IPS-18c (cell line): Measurements from ENCODE around the gene HOTAIR.

Source experiments
- H3K4me3 ChIP-seq: 2 replicates; pipeline ENCODE4 v1.7.0; 2013; ENCODE audit warnings: low read depth, mild to moderate bottlenecking, low read length, moderate library complexity; ENCODE audit not compliant: insufficient read depth
- H3K9me3 ChIP-seq: one replicate; pipeline ENCODE4 v1.6.1; 2013; ENCODE audit warnings: mild to moderate bottlenecking, low read length, moderate library complexity; ENCODE audit not compliant: control insufficient read depth, insufficient read depth

The HOTAIR gene

DNA sequence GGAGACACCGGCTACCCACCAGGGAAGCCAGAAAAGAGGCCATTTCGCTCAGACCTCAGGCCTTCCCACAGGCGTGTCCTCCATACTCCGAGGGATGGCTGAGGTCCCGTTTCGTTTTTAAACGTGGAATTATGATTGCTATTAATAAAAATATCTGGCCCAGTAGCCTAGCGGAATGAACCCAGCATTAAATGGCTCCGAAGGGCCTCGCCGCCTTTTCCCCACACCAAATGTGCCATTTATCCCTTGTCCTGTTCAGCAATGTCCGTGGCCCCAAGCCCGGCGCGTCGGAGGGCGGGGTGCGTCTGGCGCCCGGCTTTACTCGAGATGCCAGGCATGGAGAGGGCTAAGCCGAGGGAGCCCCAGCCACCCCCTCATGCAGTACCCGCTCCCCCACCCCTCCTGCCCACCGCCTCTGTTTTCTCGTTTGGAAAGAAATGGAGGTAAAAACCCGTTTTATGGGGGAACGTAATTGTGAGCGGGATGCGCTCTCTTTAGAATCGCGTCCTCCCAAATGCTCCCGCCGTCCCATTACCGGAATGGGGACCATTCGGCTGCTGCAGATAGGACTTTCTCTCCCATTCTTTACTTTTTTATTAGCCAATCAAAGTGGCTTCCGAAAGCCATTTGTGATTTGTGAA is 39.7 kb upstream of the HOTAIR start:
- H3K4me3 ChIP-seq, result no peak overlapping the region
- peaks cover 2% of the 10 kb centered on the region for H3K9me3 ChIP-seq

DNA sequence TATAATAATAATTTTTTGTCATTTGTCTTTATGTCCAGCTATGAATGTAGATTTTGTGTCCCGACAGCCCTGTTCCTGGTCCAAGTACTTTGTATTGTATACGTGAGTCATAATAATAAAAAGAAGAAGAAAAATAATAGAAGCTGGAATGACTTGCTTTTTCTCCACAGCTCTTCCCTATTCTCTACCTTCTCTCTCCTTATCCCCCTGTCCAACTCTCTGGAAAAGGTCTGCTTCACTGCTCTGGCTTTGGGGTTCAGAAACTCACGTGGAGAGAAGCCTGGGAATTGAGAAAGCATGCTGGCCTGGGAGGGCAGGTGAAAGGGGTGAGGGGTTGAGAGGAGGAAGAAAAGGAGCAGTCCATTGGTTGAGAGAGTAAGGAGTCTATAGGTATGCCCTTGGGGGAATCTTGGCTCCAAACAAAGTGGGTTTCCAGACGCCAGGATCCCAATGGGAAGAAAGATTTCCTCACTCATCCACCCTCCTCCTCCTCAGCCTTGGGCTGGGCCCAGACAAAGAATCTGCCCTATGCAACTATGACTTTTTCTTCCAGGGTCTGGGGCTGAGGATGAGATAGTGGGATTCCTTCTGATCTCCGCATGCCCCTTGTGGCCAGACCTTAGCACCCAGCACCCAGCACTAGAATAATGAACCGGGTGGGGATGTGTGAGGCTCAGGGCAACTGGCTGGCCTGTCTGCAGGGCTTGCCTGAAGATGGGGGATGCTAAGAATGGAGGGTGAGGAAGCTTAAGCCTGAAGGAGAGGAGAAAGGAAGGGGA is 38.1 kb upstream of the HOTAIR start:
- no peak overlapping the region for H3K4me3 ChIP-seq
- H3K9me3 ChIP-seq, result peaks cover 2% of the 10 kb centered on the region

DNA sequence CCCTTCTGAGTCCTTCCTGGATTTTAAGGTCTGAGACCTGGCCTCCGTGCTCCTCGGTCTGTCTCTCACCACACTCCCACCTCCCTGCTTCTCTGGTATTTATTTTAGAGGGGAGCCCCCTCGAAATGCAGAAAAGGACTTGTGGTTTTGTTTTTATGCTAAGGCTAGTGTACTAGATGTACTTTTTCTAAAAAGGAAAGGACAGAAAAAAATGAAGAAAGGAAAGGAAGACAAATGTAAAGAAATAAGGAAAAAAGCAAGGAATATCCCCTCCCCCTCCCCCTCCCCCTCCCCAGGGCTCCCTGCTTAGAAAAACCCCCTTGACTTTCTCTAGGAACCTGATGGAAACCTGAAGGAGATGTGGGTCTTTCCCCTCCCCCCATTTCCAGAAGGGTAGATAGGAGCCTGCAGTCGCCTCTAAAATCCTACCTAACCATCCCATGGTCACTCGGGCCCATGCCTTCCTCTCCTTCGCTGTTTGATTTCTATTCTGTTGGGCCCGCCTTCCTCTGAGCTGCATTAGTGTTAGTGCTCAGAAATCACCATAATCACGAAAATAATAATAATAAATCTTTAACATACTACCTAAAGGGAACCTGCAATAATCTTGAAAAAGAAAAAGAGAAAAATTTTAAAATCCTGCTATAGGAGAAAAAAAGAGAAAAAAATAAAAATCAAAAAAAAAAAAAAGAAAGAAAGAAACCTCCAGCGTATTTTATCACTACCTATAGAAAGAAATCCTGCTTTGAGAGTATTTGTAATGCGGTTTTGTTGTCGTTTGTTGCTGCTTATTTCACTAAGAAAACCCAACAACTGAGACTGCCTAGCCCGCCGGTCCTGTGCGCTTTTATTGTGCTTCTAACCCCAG is 37.1 kb upstream of the HOTAIR start:
- H3K9me3 ChIP-seq, result peaks cover 2% of the 10 kb centered on the region
- H3K4me3 ChIP-seq, result no peak overlapping the region

DNA sequence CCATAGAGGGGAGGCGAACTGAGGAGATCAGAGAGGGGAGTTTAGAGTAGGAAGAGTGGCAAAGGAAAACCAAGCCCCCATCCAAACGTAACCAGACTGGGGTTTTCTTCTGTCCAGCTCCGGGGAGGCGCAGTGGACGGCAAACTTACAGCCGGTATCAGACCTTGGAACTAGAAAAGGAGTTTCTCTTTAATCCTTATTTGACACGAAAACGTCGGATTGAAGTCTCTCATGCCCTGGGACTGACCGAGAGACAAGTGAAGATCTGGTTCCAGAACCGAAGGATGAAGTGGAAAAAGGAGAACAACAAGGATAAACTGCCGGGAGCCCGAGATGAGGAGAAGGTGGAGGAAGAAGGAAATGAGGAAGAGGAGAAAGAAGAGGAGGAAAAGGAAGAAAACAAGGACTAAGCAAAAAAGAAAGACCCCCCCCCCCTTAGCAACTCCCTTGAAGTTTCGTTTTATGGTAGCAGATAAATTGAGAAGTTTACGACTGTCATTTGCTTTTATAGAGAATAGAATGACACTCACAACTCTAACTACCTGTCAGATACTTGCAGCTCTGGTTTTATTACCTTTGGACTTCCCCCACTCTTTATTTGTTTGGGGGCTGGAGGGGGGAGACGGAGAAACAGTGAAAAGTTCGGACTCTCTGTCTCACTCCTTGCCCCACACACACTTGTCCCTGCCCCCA is 36.4 kb upstream of the HOTAIR start:
- Histone ChIP-seq H3K4me3 (no peak overlapping the region), H3K9me3 (peaks cover 2% of the 10 kb centered on the region)

DNA sequence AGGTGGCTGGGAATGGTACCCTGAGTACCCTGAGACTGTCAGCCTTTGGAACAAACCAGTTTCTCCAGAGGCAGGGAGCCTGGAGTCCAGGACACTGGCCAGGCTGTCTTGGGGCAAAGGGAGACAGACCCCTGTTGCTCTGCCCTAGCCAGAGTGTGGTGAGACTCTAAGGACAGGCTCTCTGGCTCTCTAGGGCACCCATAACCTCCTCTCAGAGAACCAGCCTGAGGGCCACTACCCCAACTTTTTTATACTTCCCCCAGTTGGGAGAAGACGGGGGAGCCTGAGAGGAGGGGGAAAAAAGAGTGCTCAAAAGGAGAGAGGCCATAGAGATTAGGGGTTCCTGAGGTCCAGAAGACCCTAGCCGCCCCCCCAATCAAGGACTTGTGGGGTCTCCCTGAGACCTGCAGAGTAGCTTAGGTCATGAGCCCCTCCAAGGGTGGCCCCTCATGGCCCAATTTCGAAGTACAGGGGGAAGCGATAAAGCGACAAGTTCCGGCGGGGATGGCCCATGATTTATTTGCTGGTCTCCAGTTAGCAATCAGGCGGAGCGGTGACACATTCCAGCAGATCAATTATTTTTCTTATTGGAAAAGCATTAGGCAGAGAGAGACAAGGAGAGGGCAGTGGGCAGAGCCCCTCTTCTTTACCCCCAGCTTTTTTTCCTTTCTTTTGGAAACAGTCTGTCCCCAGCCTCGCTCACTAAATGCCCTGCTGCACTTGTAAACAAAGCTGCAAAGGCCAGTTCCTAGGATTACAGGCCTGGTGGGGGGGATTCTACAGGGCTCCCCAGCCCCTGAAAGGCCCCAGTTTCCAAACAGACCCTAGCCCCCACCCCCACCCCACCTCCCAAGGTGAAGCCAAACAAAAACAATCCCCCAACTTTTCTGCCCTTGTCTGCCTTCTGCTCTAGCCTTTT is 35.6 kb upstream of the HOTAIR start:
- Histone ChIP-seq H3K4me3 (no peak overlapping the region), H3K9me3 (peaks cover 2% of the 10 kb centered on the region)

DNA sequence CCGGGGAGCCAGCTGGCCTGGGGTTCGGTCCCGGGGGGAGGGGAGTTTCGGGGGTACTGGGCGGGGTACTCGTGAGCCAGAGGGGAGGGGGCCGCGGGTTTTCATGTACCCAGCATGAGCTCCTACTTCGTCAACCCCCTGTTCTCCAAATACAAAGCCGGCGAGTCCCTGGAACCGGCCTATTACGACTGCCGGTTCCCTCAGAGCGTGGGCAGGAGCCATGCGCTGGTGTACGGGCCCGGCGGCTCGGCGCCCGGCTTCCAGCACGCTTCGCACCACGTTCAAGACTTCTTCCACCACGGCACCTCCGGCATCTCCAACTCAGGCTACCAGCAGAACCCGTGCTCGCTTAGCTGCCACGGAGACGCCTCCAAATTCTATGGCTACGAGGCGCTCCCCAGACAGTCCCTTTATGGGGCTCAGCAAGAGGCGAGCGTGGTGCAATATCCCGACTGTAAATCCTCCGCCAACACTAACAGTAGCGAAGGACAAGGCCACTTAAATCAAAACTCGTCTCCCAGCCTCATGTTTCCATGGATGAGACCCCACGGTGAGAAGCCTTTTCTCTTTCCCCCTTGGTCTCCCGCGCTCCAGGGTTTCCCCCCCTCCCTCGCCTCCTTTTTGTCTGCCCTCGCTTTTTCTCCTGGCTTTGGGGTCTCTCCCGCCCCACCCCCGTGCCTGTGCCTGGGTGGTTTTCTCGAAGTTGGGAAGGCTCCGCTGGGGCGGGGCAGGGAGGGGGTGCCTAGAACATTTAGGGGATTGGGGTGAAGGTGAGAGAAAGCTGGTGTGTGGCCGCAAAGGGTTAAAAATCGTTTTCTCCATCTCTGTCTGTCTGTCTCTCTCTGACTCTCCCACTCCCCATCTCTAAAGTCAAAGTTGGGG is 34.7 kb upstream of the HOTAIR start:
- H3K4me3 ChIP-seq, result no peak overlapping the region

DNA sequence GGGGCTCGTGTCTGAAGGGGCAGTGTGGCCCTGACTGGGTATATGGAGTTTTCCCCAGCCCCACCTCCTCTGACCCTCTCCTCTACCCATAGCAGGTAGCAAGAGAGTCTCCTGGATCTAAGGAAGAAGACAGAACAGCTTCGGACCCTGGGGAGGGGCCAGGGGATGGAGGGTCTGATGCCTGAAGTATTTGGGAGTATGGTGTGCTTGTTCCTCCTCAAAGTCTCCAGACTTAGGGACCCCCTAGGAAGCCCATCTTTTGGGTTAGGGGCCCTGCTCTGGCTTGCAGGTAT is 33.5 kb upstream of the HOTAIR start:
- no peak overlapping the region for H3K4me3 ChIP-seq

More for the DNA sequence above, 34.7 kb upstream of the HOTAIR start:
- H3K9me3 ChIP-seq, result peaks cover 2% of the 10 kb centered on the region

DNA sequence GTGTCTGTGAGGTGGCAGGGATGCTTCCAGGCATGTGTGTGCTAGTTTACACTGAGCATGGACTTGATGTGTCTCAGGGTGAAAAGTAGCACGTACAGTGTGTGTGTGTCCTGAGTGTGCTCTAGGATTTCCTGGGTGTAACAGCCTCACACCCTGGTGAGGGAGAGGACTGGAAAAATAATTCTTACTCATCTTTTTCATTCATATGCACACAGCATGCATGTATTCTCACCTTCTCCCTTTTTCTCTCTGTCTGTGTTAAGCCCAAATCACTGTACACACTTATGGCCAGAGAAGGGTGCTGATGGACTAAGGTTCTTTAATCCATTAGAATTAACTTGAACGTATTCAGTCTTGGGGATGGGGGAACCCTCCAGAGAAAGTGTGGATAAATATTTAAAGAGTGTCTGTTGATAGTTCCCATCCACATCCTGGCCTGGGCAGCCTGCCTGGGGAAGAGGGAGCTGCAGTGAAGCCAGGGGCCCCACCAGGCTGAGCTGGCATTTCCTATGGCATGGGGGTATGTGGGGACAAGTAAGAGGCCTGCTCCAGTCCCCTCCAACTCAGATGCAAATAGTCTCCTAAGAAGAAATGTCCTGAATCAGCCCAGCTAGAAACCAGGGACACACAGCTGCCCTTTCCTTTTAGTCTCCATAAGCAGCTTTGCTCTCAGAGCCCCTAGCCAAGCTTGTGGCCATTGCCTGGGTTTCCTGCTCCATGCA is 32.9 kb upstream of the HOTAIR start:
- peaks cover 4% of the 10 kb centered on the region for H3K9me3 ChIP-seq
- H3K4me3 ChIP-seq, result no peak overlapping the region

More for the DNA sequence above, 33.5 kb upstream of the HOTAIR start:
- peaks cover 4% of the 10 kb centered on the region for H3K9me3 ChIP-seq

DNA sequence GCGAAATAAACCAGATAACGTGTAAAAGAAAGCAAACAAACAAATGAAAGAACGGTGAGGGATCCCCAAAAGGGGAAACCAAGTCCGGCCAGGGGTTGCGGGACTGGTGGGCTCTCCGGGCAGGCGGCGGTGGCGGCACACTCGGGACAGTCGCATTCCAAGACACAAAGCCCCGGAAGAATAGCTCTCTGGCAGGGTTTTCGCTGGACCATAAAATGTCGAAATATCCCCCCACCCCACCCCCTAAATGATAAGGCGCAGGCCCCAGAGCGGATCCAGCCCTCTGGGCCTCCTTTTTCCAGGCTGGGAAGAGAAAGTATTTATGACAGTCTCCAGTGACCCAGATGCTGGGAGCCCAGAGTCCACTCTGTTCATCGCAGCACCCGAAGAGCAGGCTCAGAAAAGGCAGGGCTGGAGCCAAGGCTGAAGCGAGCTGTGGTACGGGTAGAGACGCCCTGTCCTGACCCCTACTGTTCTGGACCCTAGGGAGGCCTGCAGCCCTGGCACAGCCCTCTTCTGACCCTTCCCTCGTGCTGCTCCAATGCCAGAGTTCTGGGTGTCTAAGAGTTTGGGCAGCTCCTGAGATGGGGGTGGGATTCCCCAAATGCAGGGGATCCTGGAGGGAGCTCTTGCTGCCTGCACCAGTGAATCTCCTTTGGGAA is 31.9 kb upstream of the HOTAIR start:
- Histone ChIP-seq H3K9me3 (peaks cover 4% of the 10 kb centered on the region), H3K4me3 (no peak overlapping the region)

DNA sequence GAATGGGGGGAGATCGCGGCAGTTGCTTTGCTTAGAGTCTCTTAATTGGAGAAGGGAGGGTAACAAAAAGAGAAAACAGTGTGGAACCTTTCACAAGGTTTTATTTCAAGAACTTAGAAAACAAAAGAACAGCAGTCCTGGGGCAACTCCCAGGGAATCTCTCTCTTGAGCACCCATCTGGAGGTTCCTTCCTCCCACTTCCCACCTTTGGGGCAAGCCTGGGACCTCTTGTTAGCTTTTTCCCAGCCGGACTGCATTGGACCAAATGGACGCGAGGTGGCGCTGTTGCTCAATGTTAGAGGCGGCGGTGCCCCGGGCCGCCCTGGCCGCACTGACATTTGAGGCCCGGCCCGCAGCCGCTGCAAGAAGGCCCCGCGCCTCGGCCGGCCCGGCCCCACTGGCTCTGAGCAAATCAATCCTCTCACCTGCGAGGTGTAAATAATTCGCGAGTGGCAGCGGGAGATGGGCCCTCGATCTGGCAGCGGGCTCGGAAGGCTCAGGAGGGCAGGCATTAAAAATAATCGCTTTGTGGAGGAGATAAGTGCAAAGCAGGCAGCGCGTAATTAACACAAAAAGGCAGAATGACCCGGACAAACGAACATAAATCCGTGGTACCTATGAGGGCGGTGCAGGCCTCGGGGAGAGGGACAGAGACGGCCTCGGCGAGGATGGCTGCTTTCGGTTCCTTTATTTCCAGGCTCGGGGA is 31.3 kb upstream of the HOTAIR start:
- no peak overlapping the region for H3K4me3 ChIP-seq

DNA sequence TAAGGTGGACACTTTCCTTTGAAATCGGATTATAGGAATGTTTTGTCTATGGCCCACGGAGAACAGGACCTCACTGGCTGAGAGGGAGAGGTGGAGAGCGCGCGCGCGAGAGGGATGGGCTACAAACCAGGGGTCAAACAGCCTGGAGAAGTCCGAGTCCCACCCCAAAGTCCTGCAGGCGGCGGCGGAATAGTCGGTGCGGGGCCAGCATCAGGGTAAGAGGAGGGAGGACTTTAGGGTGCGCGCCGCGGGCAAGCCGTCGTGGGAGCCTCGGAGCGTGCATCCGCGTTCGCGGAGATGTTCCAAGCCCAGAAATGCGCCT is 30.7 kb upstream of the HOTAIR start:
- Histone ChIP-seq H3K4me3 (no peak overlapping the region), H3K9me3 (peaks cover 4% of the 10 kb centered on the region)

More for the DNA sequence above, 31.3 kb upstream of the HOTAIR start:
- peaks cover 4% of the 10 kb centered on the region for H3K9me3 ChIP-seq

DNA sequence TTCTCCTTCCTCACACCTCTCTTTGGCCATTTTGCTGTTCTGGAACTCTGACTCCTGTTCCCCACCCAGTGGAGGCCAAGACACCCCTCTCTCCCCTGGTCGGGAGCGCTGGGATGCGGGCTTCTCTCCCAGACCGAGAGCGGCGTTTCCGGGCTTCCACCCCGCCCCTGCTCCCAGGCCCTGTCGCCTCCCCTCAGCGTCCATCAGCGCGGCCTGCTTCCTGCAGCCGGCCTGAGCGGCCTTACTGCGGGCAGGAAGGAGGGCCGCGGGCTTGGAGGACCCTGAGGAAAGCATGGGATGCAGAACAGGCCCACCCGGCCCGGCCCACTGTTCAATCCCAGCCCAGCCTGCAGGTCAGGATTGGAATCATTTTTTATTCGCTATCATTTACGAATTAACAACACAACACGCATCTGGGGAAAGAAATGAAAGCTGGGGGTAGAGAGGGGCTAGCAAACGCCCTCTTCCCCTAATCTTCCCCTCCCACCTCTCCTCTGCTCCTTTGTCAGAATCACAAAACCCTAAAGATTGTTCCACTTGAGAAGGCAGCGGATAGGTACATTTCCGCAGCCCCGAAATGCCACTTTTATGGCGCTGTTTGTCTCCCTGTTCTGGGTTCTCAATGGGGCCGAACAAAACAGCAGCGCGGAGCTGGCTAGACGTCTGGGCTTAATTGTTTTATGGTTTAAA is 30.2 kb upstream of the HOTAIR start:
- H3K4me3 ChIP-seq, result no peak overlapping the region
- H3K9me3 ChIP-seq, result peaks cover 2% of the 10 kb centered on the region

DNA sequence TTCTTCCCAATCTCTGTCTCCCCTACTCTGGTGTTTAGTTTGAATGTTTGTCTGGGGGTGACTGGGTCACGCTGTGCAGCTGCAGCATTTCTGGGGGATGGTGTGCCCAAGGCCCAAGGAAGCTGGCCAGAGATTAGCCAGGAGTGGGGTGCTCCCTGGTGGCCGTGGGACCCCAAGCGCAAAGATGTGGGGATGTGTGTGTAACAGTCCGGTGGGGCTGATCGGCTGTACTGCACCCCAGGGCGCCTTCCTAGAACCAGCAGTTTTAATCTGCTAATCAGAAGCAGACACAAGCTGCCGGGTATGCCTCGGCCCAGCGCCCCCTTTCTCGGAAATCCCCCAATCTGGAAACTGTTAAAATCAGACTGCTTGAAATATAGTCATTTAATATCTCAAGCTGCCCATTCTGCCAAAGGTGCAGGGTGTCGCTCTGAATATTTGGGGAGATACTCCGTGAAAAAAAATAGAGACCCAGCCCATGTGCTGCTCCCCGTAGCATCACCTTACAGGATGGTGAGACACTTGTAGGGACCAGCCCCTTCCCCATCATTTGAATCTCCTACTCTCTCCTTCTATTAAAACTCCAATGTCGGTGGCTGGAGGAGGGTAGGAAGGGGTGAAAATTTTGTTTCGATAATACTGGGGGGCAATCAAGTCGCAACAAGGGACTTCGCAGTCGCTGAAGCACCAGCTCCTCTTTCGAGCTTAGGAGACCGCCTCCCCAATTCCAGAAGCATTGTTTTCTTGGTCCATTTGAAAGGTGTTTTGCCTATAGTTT is 29.5 kb upstream of the HOTAIR start:
- Histone ChIP-seq H3K9me3 (peaks cover 2% of the 10 kb centered on the region), H3K4me3 (no peak overlapping the region)
